ENCODE results near the gene METRNL. TPM values are rescaled to one million over a fixed set of nuclear protein-coding genes. Genes with fewer than 3 reads are reported as not detected.

METRNL gene
- total RNA-seq, 1 experiment from 2014 or later: 58.7 TPM

- ATAC-seq (no peak), DNase-seq (ENCODE audit: low read depth, low spot score) (no peak)
- TF ChIP-seq CEBPB (IDR thresholded peaks at IDR 0.05; ENCODE audit: low read depth): no peak
- TF ChIP-seq ZFX (IDR thresholded peaks at IDR 0.05): no peak
- TF ChIP-seq MAX (IDR thresholded peaks at IDR 0.05): no peak
- intact Hi-C loops (cut with micrococcal nuclease): no loop called here
- H3K4me3 ChIP-seq (replicated peaks in 1 of 2; ENCODE audit: low read depth in 1 of 2, low read length in 2 of 2): no peak overlapping the region
- H3K9me2 ChIP-seq (ENCODE audit: insufficient read depth): no peaks in the 10 kb centered on the region
- 0 out of 2 replicates have a peak overlapping the region, but pooled peaks have one; percentile 47 for H3K9ac ChIP-seq (ENCODE audit: low read length)
- H3K9me3 ChIP-seq (ENCODE audit: control insufficient read depth in 1 of 2, insufficient read depth in 1 of 2, low read depth in 1 of 2, low read length in 2 of 2): no peaks in the 10 kb centered on the region
- no peak overlapping the region for H3K27ac ChIP-seq (ENCODE audit: low read depth, low read length)
- no peak overlapping the region for H2AFZ ChIP-seq (ENCODE audit: low read depth, low read length, poor library complexity, severe bottlenecking)
- peaks cover 11% of the 10 kb centered on the region; the same call in 1 of the 2 replicates for H4K20me1 ChIP-seq (ENCODE audit: insufficient read depth)
- peak overlapping the region; percentile 67 for H3K4me2 ChIP-seq (ENCODE audit: low read length)
- H3K4me1 ChIP-seq (ENCODE audit: control insufficient read depth in 1 of 2, insufficient read depth in 2 of 2, low read length in 2 of 2): peaks cover 29 to 43% of the 10 kb centered on the region in 2 experiments
- ChIA-PET RAD21 (ENCODE audit: low non-redundant PET in 1 of 2, low total read pairs in 2 of 2, uncharacterized antibody in 2 of 2, unreplicated experiment in 2 of 2) (no interaction called here), CTCF (no interaction called here), POLR2A (no interaction called here)
- no peaks in the 10 kb centered on the region for H3K27me3 ChIP-seq (ENCODE audit: insufficient read depth, low read length)
- H3K79me2 ChIP-seq (ENCODE audit: insufficient read depth, low read length): peaks cover 67% of the 10 kb centered on the region
- H3K36me3 ChIP-seq (ENCODE audit: control insufficient read depth in 1 of 2, insufficient read depth in 2 of 2, low read length in 2 of 2): peaks cover 9 to 16% of the 10 kb centered on the region in 2 experiments; a peak in 3 of 4 replicates
- BruUV-seq (replicated peaks): TSS peak; percentile 38
Observed at GRCh38 chr17:83082424-83082823, 3.0 kb downstream of the METRNL start.

GRCh38 chr17:83082909-83083367 lies 3.5 kb downstream of the METRNL start:
- TF ChIP-seq POLR2A (IDR thresholded peaks at IDR 0.05; ENCODE audit: borderline replicate concordance, extremely low read depth, insufficient read depth, insufficient read length) (no peak), POLR2AphosphoS5 (IDR thresholded peaks at IDR 0.05; ENCODE audit: low read depth, low read length) (no peak), ZFX (IDR thresholded peaks at IDR 0.05) (no peak), EZH2 (IDR thresholded peaks at IDR 0.05) (no peak), SIN3A (IDR thresholded peaks at IDR 0.05; ENCODE audit: low read depth) (no peak), TCF7L2 (IDR thresholded peaks at IDR 0.05; ENCODE audit: borderline replicate concordance, extremely low read depth, insufficient read depth, insufficient read length) (no peak)
- Histone ChIP-seq H3K36me3 (ENCODE audit: control insufficient read depth in 1 of 2, insufficient read depth in 2 of 2, low read length in 2 of 2) (peaks cover 9 to 16% of the 10 kb centered on the region in 2 experiments; a peak in 3 of 4 replicates), H3K27me3 (ENCODE audit: insufficient read depth, low read length) (no peaks in the 10 kb centered on the region), H3K27ac (ENCODE audit: low read depth, low read length) (peak overlapping the region; percentile 67), H3K4me2 (ENCODE audit: low read length) (peak overlapping the region; percentile 67), H3K9me2 (ENCODE audit: insufficient read depth) (no peaks in the 10 kb centered on the region), H3K9me3 (ENCODE audit: control insufficient read depth in 1 of 2, insufficient read depth in 1 of 2, low read depth in 1 of 2, low read length in 2 of 2) (no peaks in the 10 kb centered on the region), H4K20me1 (ENCODE audit: insufficient read depth) (peaks cover 11% of the 10 kb centered on the region; the same call in 1 of the 2 replicates), H3K79me2 (ENCODE audit: insufficient read depth, low read length) (peaks cover 72% of the 10 kb centered on the region), H3K4me1 (ENCODE audit: control insufficient read depth in 1 of 2, insufficient read depth in 2 of 2, low read length in 2 of 2) (peaks cover 29 to 43% of the 10 kb centered on the region in 2 experiments), H3K9ac (ENCODE audit: low read length) (peak overlapping the region; percentile 47), H2AFZ (ENCODE audit: low read depth, low read length, poor library complexity, severe bottlenecking) (no peak overlapping the region), H3K4me3 (replicated peaks in 1 of 2; ENCODE audit: low read depth in 1 of 2, low read length in 2 of 2) (peak overlapping the region in 1 of 2 experiments; percentile 18; a peak in 1 of 4 replicates)
- ChIA-PET CTCF (no interaction called here), POLR2A (no interaction called here), RAD21 (ENCODE audit: low non-redundant PET in 1 of 2, low total read pairs in 2 of 2, uncharacterized antibody in 2 of 2, unreplicated experiment in 2 of 2) (no interaction called here)
- ATAC-seq: no peak
- intact Hi-C loops (cut with micrococcal nuclease): no loop called here
- DNase-seq (ENCODE audit: low read depth, low spot score): no peak
- BruUV-seq (replicated peaks): no TSS peak
